ENCODE data around the gene CYS1. TPM values are rescaled to one million over a fixed set of nuclear protein-coding genes. Genes with fewer than 3 reads are reported as not detected.

The CYS1 gene
- total RNA-seq, 1 experiment from 2014 or later: 1.2 TPM

- TF ChIP-seq, protein P1, sequence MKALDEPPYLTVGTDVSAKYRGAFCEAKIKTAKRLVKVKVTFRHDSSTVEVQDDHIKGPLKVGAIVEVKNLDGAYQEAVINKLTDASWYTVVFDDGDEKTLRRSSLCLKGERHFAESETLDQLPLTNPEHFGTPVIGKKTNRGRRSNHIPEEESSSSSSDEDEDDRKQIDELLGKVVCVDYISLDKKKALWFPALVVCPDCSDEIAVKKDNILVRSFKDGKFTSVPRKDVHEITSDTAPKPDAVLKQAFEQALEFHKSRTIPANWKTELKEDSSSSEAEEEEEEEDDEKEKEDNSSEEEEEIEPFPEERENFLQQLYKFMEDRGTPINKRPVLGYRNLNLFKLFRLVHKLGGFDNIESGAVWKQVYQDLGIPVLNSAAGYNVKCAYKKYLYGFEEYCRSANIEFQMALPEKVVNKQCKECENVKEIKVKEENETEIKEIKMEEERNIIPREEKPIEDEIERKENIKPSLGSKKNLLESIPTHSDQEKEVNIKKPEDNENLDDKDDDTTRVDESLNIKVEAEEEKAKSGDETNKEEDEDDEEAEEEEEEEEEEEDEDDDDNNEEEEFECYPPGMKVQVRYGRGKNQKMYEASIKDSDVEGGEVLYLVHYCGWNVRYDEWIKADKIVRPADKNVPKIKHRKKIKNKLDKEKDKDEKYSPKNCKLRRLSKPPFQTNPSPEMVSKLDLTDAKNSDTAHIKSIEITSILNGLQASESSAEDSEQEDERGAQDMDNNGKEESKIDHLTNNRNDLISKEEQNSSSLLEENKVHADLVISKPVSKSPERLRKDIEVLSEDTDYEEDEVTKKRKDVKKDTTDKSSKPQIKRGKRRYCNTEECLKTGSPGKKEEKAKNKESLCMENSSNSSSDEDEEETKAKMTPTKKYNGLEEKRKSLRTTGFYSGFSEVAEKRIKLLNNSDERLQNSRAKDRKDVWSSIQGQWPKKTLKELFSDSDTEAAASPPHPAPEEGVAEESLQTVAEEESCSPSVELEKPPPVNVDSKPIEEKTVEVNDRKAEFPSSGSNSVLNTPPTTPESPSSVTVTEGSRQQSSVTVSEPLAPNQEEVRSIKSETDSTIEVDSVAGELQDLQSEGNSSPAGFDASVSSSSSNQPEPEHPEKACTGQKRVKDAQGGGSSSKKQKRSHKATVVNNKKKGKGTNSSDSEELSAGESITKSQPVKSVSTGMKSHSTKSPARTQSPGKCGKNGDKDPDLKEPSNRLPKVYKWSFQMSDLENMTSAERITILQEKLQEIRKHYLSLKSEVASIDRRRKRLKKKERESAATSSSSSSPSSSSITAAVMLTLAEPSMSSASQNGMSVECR (CRISPR knock-in tag; IDR thresholded peaks at IDR 0.05; ENCODE audit: borderline replicate concordance): peak; percentile 47; the same call in 1 of the 2 replicates
- TF ChIP-seq, protein P2, sequence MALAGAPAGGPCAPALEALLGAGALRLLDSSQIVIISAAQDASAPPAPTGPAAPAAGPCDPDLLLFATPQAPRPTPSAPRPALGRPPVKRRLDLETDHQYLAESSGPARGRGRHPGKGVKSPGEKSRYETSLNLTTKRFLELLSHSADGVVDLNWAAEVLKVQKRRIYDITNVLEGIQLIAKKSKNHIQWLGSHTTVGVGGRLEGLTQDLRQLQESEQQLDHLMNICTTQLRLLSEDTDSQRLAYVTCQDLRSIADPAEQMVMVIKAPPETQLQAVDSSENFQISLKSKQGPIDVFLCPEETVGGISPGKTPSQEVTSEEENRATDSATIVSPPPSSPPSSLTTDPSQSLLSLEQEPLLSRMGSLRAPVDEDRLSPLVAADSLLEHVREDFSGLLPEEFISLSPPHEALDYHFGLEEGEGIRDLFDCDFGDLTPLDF (CRISPR knock-in tag; IDR thresholded peaks at IDR 0.05): peak; percentile 93
- TF ChIP-seq, protein P3, sequence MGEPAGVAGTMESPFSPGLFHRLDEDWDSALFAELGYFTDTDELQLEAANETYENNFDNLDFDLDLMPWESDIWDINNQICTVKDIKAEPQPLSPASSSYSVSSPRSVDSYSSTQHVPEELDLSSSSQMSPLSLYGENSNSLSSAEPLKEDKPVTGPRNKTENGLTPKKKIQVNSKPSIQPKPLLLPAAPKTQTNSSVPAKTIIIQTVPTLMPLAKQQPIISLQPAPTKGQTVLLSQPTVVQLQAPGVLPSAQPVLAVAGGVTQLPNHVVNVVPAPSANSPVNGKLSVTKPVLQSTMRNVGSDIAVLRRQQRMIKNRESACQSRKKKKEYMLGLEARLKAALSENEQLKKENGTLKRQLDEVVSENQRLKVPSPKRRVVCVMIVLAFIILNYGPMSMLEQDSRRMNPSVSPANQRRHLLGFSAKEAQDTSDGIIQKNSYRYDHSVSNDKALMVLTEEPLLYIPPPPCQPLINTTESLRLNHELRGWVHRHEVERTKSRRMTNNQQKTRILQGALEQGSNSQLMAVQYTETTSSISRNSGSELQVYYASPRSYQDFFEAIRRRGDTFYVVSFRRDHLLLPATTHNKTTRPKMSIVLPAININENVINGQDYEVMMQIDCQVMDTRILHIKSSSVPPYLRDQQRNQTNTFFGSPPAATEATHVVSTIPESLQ (CRISPR knock-in tag; IDR thresholded peaks at IDR 0.05): no peak
Measured at GRCh38 chr2:10043906-10044601, 36.2 kb downstream of the CYS1 start (continued).

GRCh38 chr2:10043256-10043905 is 36.8 kb downstream of the CYS1 start, which contains the start of gene KLF11:
Gene KLF11 (plus strand): TSS chr2:10043550. CDS start chr2:10043717, 167 bp downstream.
- H3K36me3 Mint-ChIP-seq: peaks cover 15% of the 10 kb centered on the region
- H3K9me3 Mint-ChIP-seq: no peaks in the 10 kb centered on the region
- peak; percentile 90 for DNase-seq (ENCODE audit: low spot score)
- CTCF ChIA-PET: interaction anchor here (0.8 to 2.2 kb wide), 7 partner anchors 14 to 366 kb away, joined by 3 to 16 read pairs (median 6); no protein-coding TSS in a partner anchor
- peak; percentile 50 for ATAC-seq
- peak within 1 kb of the TSS; percentile 80 for H3K4me3 Mint-ChIP-seq
- H3K27me3 Mint-ChIP-seq (ENCODE audit: low read depth): peaks cover 38% of the 10 kb centered on the region
- POLR2A ChIA-PET: interaction anchor here (1.1 to 1.7 kb wide), 4 partner anchors 14 to 412 kb away, joined by 3 to 5 read pairs (median 4); partner anchors contain the start of genes TAF1B and YWHAQ
- H3K27ac Mint-ChIP-seq: peak within 1 kb of the TSS; percentile 94
- peaks cover 10% of the 10 kb centered on the region for H3K4me1 Mint-ChIP-seq
- TF ChIP-seq HMGXB4 (CRISPR knock-in tag; IDR thresholded peaks at IDR 0.05) (0 out of 2 replicates have a peak, but pooled peaks have one; percentile 9), E2F4 (CRISPR knock-in tag; IDR thresholded peaks at IDR 0.05; ENCODE audit: borderline replicate concordance, low read depth) (peak; percentile 64; the same call in 1 of the 2 replicates), JUN (CRISPR knock-in tag; IDR thresholded peaks at IDR 0.05) (peak; percentile 95), ZNF219 (CRISPR knock-in tag; IDR thresholded peaks at IDR 0.05; ENCODE audit: borderline replicate concordance) (peak; percentile 88; the same call in 1 of the 2 replicates), SMAD3 (CRISPR knock-in tag; IDR thresholded peaks at IDR 0.05; ENCODE audit: borderline replicate concordance) (peak; percentile 98), GTF2I (CRISPR knock-in tag; conservative IDR thresholded peaks at IDR 0.05) (no peak), PRDM15 (CRISPR knock-in tag; IDR thresholded peaks at IDR 0.05) (peak; percentile 69), IRF2 (CRISPR knock-in tag; IDR thresholded peaks at IDR 0.05; ENCODE audit: borderline replicate concordance, low read depth) (no peak), GABPB1 (CRISPR knock-in tag; IDR thresholded peaks at IDR 0.05) (peak; percentile 66; the same call in 1 of the 2 replicates)
- TF ChIP-seq, protein P4, sequence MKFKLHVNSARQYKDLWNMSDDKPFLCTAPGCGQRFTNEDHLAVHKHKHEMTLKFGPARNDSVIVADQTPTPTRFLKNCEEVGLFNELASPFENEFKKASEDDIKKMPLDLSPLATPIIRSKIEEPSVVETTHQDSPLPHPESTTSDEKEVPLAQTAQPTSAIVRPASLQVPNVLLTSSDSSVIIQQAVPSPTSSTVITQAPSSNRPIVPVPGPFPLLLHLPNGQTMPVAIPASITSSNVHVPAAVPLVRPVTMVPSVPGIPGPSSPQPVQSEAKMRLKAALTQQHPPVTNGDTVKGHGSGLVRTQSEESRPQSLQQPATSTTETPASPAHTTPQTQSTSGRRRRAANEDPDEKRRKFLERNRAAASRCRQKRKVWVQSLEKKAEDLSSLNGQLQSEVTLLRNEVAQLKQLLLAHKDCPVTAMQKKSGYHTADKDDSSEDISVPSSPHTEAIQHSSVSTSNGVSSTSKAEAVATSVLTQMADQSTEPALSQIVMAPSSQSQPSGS (CRISPR knock-in tag; IDR thresholded peaks at IDR 0.05; ENCODE audit: borderline replicate concordance, low read depth): peak; percentile 77; the same call in 1 of the 2 replicates
- TF ChIP-seq, protein P5, sequence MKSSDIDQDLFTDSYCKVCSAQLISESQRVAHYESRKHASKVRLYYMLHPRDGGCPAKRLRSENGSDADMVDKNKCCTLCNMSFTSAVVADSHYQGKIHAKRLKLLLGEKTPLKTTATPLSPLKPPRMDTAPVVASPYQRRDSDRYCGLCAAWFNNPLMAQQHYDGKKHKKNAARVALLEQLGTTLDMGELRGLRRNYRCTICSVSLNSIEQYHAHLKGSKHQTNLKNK (CRISPR knock-in tag; IDR thresholded peaks at IDR 0.05): 0 out of 2 replicates have a peak, but pooled peaks have one; percentile 40
